GM19239 (cell line): ENCODE measurements around the gene CD276.
"Not testable (repeated sequence)": the region's sequence is repeated elsewhere in the genome, so short reads cannot be mapped to it uniquely, and the experiment has no call there.

Experiments
- DNase-seq: peaks from one replicate; pipeline ENCODE4 v3.0.0; 2011; ENCODE audit warnings: low spot score; ENCODE audit not compliant: insufficient read length
- FAIRE-seq: peaks from 2 replicates; lab custom pipeline; 2011; peaks lifted over from hg19 to GRCh38; lab: Jason Lieb, UNC

The CD276 gene

DNA sequence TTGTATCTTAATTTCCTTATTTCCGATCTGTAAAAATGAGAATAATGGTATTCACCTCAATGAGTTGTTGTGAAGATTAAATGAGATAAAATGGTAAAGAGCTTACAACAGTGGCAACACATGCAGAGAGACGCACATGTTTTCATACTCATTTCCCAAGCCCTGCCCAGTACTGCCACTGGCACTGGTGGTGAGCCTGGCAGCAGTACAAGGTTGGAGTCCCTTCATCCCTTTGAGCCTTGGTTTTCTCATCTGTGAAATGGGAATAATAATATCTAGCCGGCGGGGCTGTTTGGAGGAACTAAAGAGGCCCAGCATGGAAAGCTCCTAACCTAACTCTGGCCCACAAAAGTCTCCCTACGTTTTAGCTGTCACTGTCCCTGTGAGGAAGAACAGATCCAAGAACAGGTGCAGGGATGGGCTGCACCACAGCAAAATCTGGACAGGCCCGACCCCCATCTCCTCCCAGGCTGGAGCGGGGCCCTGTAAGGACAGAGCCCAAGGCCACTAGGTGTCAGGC is 866 bp upstream of the CD276 start:
- no peak for DNase-seq
- FAIRE-seq, result no peak

DNA sequence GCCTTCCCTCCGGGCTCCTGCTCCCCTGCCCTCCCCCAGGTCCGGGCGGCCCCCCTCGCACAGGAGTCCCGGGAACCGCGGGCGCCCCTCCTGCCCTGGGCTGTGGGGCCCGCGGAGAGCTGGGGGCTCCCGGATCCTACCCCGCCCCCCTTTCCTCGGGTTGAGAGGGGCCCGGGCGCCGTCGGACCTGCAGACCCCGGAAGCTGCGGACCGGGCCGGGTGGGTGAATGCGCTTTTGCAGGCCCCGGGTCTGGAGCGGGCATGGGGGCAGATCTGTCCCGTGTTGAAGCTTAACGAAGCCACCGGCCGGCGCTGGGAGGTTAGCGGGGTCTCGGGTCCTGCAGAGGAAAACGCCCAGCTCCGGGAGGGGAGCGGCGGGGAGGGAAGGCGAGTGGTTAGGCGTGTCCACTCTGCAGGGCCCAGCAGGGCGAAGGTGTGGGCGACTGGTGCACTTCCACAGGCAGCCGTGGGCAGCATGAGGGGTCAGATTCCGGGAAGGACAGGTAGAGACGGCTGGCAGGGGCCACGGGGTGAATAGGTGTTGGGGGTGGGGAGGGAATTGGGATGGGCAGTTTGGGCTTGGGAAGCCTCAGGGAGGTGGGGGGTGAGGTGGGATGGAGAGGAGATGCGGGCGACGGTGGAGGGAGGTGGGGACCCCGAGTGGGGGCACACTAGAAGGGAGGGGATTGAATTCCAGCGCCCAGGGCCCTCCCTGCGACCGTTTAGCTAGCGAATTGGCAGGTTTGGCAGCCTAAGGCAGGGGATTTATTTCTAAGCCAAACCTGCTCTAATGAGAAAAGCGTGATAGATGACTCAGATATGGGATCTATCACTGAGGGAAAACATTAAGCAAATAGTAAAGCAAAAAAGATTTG is 635 bp downstream of the CD276 start:
- no peak for FAIRE-seq
- no peak for DNase-seq

DNA sequence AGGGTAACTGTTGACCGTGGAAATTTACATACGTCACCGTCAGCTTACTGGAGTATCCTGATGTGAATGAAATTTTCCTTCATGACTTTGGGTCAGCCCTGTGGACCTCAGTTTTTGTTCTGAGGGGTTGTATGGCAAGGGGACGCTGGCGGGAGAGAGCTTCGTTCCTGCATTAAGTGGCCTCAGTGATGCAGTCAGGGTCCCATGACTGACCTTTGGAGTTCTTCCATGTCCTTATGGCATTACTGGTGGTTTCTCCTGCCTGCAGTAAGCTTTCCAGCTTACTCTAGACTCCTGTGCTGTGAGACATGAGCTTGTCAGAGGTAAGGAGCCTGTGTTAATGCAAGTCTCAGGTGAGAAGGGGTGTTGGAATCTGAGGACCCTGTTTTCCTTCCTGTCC is 1.8 kb downstream of the CD276 start:
- DNase-seq, result no peak
- no peak for FAIRE-seq

DNA sequence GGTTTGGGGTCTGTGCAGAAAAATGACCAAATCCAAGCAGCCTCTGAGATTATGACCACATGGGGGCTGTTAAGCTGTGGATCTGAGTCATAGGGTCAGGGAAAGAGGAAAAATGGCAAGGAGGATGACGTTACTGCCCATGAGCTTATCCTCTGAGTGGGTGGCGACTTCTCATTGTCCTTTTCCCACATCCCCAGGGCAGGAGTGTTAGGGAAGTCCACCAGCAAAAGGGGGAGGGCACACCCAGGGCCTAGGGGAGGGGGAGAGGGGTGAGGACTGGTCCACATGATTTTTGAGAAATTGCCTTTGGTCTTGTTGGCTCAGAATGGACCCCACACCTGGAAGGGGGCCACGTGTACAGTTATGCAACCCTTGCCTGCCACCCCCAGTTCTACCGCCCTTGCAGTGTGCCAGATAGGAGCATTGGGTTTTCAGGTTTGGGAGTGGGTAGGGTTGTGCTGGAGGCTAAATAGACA is 2.6 kb downstream of the CD276 start:
- FAIRE-seq, result no peak
- no peak for DNase-seq

DNA sequence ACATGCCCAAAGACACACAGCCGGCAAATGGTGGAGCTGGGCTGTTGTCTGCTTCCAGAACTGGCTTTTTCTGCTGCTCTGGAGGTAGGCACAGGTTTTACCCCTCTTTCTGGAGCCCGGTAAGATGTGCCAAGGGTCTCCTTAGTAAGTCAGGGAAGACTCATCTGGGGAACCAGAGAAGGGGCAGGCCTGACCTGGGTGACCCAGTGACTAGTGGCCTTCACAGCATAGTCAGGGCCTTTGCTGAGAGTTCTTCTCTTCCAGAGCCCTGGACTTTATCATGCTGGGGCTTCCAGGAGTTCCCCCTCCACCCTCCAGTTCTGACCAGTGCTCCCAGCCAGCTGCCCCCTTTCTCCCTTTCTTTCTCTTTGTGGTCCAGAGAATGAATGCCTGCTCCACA is 3.2 kb downstream of the CD276 start:
- FAIRE-seq, result no peak

DNA sequence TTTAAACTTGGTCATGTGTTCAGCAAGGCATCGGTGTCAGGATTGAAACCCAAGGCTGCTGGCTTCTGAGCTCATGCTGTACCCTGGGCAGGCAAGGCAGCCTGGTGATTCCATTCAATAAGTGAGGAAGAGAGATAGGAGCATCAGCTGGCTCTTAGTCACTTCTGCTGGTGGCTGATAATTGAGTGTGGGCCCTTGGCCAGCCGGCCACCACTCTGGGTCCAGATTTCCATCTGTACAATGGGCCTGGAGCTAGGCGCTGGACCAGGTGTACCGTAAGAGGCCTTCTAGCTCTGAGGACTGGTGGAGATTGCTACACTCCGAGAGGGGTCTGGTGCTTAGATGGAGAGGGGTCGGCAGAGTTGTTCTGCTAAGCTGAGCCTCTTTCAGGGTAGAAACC is 4.3 kb downstream of the CD276 start:
- FAIRE-seq (no peak), DNase-seq (no peak)

More for the DNA sequence above, 3.2 kb downstream of the CD276 start:
- DNase-seq, result no peak

DNA sequence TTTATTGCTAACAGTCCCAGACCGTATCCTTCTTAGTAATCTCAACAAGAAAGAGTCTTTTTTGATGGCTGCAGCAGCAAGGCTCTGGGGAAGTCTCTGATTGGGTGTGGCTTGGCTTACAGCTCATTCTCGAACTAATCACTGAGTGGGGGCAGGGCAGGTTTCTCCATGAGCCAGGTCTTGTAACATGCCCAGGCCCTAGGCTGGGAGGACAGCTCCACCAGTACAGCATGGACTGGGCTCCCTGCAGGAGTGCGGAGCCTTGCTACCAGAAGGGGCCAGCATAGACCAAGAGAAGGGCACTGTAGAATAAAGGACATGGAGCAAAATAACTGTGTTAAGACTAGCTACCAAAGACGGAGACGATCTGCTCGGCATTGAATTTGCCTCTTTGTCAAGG is 7.2 kb downstream of the CD276 start:
- DNase-seq (no peak), FAIRE-seq (no peak)

DNA sequence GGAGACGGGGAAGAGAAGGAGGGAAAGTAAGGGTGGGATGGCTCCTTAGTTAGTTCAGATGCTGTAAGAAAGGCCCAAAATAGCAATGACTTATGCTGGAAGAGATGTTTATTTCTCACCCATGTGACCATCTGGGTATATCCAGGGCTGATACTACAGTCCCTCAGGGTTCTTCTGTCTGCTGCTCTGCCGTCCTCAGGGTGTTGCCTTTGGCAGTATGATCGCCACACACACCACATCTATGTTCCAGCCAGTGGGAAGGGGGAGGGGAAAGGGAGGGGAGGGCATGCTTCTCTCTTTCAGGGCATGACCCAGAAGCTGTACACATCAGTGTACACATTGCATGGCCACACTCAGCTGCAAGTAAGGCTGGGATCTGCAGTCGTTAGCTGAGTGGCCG is 10.2 kb downstream of the CD276 start:
- no peak for FAIRE-seq
- no peak for DNase-seq

DNA sequence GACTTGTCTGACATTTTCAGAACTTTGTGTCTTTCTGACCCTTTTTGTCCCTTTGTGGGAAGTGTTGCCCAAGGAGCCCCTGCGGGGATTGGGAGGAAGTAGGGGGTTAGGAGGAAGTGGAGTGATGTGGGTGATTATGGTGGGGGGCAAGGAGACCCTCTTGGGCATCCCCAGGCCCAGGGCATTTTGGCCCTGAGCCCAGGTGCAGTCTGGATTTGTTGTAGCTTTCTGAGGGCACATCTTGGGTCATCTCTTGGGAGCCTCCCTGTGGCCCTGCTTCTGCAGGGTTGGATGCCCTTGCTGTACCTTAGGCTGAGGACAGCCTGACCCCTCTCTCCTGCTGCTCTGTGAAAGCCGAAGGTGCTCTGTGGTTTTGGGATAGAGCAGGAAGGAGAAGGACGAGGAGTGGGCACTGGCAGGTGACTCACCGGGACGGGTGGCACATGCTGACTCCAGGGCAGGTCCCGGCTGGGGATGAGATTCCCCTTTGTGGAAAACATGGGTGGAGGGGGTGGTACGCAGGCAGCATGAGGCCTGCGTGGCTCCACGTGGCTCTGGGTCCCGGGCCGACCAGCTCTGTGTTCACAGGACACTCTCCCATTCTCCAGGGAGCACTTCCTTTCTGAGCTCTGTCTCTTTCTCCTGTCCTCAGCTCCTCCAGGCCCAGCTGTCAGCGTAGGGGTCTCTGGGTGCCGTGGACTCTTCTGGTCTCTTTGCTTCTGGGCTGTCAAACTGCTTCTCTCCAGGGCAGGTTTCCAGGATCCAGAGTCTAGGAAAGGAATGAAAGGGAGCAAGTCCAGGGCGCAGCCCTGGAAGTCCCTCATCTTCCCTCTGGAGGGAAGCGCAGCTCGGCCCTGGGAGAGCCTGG is 11.8 kb downstream of the CD276 start:
- FAIRE-seq, result no peak

DNA sequence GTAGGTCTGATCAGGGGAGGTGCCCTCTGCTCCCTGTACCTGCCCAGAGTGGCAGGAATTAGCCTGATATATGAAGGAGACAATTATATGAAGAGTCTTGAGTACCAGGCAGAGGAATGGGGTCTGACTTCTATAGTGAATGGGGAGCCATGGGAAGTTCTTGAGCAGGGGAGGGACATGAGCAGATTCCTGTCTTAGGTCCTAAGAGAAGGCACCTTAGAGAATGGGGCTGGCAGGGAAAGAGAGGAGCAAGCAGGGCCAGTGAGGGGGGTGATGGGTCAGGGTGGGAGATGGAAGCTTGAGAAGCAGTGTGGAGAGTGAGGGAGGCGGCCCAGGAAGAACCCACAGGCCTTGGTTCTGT is 12.4 kb downstream of the CD276 start:
- no peak for FAIRE-seq
- DNase-seq, result no peak

More for the DNA sequence above, 11.8 kb downstream of the CD276 start:
- DNase-seq, result no peak

DNA sequence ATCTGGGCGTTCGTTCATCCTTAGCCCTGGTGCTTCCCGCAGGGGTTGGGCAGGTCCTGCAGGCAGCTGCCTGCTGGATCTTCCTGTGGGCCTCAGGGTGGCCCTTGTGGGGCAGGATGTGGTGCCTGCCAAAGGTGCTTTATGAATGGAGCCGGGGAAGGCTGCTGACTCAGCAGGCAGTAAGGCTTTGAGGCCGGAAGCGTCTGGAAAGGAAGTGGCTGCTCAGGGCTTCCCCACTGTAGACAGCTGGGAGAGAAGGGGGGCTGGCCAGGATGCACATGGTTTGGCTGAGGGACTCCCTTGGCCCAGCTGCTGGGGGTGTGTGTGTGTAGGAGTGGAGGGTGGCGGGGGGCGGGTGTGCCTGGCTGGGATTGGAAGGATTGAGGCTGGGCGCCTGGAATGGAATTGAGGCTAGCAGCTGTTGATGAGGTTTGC is 12.9 kb downstream of the CD276 start:
- FAIRE-seq (no peak), DNase-seq (peak; percentile 75)

DNA sequence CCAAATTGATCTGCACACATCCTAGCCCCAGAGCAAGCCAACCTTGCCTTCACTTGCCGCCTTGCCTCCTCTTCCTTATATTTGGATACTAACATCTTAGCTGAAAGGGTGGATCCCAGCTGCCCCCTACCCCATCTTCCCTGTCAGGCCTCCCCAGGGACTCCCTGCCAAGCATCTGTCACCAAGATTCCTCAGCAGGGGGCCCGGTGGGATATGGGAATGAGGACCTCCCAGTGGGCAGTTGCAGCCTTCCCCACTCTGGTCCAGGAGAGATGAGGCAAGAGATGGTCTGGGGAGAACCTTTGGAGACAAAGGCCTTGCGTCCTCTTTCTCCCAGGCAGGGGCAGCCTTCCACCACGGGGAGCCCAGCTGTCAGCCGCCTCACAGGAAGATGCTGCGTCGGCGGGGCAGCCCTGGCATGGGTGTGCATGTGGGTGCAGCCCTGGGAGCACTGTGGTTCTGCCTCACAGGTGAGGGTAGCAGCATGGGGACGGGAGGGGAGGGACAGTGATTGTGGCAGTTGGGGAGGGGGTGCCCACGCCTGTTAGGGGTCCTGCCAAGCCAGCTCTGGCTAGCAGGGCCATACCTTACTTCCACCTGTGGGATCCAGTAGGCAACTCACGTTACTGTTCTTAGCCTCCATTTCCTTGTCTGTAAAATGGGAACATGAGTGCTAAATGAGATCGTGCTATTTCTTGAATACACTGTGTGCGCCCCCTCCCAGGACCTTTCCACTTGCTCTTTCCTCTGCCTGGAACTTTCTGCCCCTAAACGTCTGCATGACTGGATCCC is 15.3 kb downstream of the CD276 start:
- DNase-seq, result no peak
- no peak for FAIRE-seq

DNA sequence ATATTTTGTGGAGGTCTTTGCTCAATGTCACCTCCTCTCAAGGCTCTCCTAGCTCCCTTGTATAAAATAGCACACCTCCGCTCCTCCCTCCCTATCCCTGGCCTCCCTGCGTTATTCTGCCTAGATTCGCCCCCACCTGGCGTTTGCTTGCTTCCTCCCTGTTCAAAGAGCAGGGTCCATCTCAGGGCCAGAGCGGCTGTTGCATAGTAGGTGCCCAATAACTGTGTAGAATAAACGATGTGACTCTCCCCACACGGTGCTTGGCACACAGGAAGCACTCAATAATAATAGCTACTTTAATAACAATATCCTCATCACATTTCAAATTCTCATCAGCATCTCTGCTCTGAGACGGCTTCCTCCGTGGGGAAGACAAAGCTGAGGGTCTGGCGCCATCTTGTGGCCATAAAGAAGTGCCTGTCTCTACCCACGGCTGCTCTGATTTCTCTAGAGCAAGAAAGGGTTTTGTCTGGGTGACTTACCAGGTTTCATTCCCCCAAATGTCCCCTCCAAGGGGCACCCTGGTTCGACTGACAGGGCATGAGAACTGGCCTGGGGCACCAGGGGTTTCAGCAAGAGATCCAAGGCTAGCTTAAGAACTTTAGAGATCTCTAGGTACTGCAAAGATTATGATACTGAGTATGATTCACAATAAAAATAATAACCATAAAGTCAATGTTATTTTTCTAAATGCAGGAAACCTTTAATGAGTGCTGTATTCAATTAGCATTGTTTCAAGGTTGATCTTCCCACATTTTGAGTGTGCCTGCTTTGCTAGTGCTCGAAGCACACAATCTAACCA is 16.1 kb downstream of the CD276 start:
- FAIRE-seq (peak; percentile 86), DNase-seq (peak; percentile 67)

DNA sequence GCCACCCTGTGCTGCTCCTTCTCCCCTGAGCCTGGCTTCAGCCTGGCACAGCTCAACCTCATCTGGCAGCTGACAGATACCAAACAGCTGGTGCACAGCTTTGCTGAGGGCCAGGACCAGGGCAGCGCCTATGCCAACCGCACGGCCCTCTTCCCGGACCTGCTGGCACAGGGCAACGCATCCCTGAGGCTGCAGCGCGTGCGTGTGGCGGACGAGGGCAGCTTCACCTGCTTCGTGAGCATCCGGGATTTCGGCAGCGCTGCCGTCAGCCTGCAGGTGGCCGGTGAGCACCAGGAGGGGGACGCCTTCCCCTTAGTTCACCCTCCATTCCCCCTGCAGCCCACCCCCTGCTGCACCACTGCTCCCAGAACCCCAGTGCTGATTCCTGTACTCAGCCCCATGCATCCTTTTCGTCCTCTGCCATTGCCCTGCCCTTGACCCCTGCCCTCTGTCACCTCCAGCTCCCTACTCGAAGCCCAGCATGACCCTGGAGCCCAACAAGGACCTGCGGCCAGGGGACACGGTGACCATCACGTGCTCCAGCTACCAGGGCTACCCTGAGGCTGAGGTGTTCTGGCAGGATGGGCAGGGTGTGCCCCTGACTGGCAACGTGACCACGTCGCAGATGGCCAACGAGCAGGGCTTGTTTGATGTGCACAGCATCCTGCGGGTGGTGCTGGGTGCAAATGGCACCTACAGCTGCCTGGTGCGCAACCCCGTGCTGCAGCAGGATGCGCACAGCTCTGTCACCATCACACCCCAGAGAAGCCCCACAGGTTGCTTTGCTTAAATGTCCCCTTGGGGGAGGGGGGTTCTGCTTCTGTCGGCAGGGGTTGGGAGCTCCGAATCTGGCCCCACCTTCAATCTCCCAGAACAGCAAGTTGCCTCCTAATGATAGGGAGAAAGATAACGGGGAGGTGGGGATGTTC is 18.4 kb downstream of the CD276 start:
- not testable (repeated sequence) for DNase-seq, FAIRE-seq

DNA sequence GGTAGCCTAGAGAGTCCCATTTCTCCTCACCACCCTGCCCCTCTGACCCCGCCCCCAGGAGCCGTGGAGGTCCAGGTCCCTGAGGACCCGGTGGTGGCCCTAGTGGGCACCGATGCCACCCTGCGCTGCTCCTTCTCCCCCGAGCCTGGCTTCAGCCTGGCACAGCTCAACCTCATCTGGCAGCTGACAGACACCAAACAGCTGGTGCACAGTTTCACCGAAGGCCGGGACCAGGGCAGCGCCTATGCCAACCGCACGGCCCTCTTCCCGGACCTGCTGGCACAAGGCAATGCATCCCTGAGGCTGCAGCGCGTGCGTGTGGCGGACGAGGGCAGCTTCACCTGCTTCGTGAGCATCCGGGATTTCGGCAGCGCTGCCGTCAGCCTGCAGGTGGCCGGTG is 19.4 kb downstream of the CD276 start:
- not testable (repeated sequence) for DNase-seq, FAIRE-seq

DNA sequence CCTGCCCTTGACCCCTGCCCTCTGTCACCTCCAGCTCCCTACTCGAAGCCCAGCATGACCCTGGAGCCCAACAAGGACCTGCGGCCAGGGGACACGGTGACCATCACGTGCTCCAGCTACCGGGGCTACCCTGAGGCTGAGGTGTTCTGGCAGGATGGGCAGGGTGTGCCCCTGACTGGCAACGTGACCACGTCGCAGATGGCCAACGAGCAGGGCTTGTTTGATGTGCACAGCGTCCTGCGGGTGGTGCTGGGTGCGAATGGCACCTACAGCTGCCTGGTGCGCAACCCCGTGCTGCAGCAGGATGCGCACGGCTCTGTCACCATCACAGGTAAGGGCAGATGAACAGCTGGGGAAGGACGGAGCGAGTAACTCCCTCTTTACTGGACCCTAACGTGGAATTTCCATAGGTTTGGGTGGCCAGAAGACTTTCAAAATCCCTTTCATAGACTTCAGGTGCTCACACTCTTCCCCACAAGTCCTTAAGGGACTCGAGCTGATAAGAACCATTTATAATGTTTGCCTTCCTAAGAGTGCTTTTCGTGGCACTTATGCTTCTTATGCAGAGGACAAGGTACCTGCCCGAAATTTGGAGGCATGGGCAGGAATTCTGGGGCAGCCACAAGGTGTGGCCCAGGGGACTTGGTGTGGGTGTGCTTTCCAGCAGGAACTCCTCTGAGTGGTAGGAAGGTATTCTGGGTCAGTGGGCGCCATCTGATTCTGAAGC is 20.1 kb downstream of the CD276 start:
- not testable (repeated sequence) for FAIRE-seq, DNase-seq

DNA sequence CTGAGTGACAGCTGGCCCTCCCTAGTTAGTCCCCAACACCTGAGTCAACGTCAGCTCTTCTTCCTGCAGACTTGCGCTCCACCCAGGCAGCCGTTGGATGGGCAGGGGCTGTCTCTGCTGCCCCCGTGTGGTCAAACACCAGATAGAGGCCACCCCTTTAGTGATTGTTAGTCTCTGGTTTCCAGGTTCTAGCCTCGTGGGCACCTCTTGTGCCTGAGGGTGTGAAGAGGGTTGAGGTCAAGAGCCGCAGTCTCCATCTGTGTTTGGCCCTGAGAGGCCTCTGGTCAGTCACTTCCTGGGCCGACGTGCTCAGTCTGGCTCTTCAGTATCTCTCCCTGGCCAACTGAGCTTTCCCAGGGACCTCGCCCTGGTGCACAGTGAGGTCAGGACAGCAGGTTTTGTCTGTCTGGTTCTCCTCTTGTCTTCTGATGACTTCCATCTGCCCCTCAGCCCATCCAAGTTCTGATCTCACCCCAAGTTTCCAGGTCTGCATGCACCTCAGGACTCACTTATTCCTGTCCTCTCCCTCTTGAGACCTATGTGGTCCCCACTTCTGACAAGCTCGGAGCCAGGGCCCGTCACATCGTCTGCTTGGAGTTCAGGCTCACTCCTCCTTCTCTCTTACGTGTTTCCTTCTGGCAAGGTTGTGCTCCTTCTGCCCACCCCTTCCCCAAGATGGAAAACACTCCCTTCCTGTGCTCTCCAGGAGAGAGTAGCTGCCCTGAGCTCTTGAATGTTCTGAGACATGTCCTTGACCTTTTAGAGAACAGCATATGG is 20.9 kb downstream of the CD276 start:
- FAIRE-seq, result peak; percentile 74

More for the DNA sequence above, 20.9 kb downstream of the CD276 start:
- DNase-seq, result peak; percentile 70
